HG02798 (cell line): ENCODE data around the gene SLC19A2.

ENCODE experiments used
- ATAC-seq: cut with Tn5 transposase; IDR thresholded peaks from one replicate; pipeline ENCODE4 v1.9.1; 2021; ENCODE audit warnings: mild to moderate bottlenecking; ENCODE audit not compliant: unreplicated experiment, poor library complexity

SLC19A2 gene, protein sequence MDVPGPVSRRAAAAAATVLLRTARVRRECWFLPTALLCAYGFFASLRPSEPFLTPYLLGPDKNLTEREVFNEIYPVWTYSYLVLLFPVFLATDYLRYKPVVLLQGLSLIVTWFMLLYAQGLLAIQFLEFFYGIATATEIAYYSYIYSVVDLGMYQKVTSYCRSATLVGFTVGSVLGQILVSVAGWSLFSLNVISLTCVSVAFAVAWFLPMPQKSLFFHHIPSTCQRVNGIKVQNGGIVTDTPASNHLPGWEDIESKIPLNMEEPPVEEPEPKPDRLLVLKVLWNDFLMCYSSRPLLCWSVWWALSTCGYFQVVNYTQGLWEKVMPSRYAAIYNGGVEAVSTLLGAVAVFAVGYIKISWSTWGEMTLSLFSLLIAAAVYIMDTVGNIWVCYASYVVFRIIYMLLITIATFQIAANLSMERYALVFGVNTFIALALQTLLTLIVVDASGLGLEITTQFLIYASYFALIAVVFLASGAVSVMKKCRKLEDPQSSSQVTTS

DNA sequence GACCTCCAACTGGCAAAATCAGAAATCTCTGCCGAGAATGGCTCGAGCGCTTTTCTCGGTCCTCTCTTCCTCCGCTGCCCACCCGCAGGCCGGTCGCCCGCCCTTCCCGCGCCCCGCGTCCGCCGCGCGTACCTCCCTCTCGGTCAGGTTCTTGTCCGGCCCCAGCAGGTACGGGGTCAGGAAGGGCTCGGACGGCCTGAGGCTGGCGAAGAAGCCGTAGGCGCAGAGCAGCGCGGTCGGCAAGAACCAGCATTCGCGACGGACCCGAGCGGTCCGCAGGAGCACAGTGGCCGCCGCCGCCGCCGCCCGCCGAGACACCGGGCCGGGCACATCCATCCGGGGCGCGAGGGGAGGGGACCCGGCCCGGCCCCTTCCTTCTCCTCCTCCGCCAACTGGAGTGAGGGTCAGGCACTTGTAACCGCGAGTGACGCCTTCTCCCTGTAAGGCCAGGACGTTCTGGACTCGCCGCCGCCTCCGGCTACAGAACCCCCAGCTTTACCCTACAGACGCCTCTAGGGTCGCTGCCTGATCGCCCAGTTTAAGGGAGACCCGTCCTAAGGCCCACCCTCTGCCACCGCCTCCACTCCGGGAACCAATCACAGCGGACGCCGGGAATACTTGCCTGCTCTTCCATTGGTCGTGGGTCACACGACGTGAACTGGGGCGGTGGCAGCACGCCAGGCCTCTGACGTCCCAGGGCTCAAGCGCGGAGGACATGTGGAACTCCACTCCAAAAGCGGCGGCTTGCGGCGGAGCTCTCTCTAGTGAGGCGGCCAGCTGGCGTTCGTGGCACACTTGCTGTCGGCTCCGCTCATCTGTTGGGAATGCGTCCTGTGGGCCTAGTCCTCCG, at the start of gene SLC19A2:
SLC19A2 (minus strand) TSS at position 514 of the 850 bp plus-strand sequence; CDS start at position 336, 178 bp downstream.
- peak; percentile 98 for ATAC-seq

DNA sequence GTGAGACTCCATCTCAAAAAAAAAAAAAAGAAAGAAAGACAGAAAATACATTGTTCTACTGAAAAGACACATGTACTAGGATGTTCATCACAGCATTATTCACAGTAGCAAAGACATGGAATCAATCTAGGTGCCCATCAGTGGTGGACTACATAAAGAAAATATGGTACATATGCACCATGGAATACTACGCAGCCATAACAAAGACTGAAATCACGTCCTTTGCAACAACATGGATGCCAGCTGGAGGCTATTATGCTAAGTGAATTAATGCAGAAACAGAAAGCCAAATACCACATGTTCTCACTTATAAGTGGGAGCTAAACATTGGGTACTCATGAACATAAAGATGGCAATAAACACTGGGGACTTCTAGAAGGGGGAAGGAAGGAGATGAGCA, 48.9 kb upstream of the SLC19A2 start:
- ATAC-seq: no peak

DNA sequence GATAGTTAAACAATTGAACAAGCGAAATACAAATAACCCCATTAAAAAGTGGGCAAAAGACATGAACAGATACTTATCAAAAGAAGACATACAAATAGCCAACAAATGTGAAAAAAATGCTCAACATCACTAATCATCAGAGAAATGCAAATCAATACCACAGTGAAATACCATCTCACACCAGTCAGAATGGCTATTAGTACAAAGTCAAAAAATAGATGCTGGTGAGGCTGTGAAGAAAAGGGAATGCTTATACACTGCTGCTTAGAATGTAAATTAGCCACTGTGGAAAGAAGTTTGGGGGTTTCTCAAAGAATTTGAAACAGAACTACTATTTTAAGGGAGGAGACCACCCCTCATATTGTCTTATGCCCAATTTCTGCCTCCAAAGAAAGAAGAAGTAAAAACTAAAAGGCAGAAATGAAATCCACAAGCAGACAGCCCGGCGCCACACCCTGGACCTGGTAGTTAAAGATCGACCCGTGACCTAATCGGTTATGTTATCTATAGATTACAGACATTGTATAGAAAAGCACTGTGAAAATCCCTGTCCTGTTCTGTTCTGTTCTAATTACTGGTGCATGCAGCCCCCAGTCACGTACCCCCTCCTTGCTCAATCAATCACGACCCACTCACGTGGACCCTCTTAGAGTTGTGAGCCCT, 47.9 kb upstream of the SLC19A2 start:
- ATAC-seq: peak; percentile 51

DNA sequence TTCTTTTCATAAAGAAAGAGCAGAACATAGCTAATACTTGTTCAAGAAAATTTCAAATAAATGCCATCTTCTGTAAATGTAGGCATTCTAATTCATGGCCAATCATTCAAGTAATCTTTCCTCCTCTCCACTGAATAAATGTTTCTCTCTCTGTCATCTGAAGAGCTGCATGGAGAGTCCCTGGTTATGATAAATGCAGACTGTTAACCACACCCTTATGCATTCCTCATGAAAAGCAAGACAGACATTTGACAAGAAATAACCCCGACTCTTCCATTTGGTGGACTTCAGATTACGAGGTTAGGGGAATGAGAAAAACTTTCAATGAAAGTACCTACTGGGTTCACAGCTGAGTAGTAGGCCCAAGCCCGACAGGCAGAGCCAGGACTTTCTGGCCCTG, 44.7 kb upstream of the SLC19A2 start:
- no peak for ATAC-seq

DNA sequence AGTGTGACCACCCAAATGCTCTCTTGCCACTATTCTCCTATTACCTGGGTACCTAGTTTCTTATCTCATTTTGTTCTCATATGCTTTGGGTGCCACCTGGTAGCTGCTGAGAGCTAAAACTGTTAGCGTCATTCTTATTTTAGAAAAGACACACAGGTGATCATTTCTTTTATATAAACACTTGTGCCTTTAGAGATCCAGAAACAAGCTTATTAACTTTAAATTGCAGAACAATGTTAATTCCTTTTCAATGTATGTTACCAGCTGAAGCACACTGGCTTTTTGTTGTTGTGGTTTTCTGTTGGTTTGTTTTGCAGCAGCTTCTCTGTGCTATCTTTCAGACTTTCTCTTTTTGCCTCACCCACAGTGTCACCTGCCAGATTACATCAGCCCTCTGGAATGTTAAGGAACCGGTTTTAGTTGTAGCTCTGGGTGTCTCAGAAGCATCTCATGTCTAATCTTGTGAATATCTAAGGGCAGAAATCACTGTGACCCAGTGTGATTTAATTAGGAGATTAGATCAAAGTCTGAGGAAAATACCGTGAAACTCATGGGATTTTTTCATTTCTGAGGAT, 43.4 kb upstream of the SLC19A2 start:
- ATAC-seq: no peak

DNA sequence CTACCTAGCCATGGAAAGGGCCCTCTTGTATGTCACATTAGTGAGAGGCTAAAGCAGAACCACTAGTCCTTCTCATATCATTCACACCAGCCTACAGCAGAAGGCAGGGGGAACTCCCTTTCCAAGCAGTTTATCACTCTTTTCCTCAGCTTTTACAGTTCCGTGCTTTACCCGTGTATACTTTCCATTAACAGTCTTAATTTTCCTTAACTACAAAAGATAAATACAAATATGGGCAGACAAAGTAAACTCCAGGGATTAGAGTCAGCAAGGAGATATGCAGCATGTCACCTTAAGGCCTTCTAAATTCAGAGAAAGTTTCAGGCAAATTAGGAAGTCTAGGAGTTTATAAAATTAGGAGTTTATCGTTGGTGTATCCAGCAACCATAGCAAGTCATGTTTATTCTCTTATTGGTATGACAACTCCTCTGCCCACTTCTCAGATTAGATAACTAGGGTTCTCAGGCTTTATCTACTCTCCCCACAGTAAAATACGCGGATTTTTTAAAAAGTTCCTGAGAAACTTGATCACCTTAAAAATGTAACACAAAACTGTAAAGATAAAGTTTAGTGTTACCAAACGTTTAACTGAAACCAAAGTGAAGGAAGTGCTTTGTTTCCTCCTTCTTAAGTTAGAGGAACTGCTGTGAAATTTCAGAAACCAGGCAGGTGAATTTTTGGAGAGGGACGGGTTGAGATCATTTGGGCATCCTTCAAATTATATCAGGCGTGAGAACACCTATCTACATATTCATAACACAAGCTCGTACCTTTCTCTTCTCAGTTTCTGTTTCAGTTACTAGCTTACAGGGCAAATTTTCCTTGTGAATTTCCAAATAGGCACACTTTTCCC, 42.7 kb upstream of the SLC19A2 start:
- ATAC-seq: peak; percentile 53

DNA sequence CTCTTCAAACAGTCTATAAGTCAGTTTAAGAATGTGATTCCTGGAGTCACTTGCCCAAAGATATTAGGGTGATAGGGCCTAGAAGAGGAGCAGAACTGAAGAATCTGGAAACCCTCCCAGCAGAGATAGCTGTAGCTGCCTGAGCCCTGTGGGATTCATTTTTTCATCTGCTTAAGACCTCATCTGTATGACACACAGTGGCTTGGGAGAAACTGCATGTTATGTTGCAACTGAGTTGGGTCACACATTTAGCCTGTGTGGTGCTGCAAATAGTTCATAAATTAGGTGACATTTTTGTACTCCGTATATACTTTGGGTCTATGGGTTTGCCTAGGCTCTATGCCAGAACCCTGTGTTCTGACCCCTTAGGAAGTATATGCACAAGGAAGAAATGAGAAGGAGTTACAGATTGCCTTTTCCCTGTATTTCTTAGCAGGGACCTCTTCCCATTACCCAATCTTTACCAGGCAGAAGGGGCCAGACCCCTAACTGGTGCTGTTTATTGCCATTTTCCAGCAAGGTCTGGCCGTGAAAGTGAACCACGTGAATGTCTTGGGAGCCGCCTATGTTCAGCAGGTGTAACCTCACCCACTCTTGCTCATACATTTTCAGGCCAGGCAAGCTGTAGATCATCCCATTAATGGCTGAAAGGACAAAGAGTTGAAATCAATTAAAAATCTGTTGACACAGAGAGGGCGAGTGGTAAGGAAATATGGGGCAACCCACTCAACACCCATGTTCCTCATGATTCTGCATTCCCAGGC, 41.9 kb upstream of the SLC19A2 start:
- no peak for ATAC-seq

DNA sequence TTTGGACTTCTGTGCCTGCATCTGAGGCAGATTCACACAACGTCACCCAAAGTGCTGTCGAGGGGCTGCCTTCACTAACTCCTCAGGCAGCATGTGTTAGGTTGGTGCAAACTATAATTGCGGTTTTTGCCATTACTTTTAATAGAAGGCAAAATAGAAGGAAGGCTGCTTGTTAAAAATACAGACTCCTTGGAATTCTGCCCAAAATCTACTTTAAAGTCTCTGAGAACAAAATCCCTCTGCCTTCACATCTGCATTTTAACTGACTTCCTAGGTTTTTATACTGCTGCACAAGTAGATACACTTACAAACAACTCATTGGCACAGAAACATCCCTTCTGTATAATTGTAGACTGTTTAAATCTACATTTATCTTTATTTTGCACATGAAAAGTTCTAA, 41.3 kb upstream of the SLC19A2 start:
- ATAC-seq: no peak

DNA sequence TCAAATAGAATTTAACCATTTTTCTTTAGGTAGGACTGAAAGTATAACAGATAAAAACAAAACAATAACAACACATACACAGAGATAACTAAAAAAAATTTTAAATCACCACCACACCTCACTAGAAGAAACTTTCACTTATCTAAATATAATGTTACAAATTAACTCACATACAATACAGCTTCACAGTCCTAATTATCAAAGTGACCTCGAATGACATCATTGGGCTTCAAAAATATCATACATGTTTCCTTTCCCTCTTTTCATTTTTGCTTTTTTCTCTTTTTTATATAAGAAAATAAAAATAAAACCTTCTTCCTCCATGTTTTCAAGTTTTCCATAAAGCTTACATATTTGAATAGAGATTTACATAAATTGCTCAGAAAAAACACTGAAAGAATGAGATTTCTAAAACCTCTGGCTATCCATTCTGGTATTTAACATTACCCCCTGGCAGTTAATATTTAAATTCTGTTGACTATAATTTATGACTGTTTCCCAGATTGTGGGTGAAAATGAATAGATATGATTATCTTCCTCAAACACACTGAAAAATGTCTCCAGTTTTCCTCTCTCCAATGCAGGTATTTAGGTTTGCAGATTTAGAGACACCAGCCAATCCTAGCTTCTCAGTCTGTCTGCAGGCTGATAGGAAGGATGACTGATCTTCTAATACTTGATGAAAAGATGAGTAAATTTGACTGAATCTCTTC, 40.5 kb upstream of the SLC19A2 start:
- no peak for ATAC-seq

DNA sequence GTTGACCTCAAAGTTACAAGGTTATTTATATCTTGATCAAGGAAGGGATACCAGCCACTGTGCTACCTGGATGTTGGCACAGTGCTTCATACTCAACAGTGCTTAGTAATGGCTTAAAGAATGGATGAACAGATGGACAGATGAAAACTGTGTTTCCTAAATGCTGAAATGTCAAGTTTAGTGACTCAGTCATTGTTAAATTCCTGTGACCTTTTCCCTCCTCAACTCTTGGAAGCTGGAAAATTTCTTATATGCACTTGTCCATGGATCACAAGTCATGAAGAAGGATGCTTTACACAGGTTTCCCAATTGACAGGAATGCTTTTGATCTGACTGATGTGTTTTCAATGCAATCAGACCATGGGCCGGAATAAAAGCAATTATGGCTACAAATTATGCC, 39.6 kb upstream of the SLC19A2 start:
- ATAC-seq: no peak

DNA sequence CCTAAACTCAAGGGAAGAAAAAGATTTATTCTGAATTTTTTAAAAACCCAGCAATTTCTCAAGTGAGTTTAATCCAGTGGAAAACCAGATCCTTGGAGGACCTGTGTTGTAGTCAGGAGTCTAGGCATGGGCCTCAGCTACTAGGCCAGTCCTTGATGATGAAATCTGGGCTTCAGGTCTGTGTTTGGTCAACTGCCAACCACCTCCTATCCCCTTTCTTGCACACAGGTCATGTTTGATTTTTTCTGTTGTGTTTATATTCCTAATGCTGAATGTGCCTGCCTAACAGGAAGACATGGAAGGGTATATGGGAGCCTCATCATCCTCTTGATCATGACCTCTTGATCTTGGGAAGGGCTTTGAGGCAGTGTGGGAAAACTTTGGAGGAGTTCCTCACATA, 38.2 kb upstream of the SLC19A2 start:
- ATAC-seq: no peak

DNA sequence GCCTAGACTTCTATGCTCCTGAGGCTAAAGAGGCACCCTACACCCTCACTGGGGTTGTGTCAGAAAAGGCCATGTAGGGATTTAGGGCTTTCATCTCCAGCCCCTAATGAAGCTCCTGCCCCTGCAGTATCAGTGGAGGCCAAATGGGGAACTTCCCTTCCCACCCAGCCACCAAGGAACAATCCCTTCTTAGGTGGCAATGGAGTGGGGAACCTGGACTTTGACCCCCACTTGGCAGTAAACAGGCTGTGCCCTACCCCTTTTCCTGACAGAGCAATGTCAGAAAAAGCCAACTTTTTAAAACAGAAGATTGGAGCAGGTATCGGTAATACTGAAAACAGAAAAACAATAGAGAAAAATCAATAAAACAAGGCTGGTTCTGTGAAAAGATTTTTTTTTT, 35.5 kb upstream of the SLC19A2 start:
- ATAC-seq: no peak

DNA sequence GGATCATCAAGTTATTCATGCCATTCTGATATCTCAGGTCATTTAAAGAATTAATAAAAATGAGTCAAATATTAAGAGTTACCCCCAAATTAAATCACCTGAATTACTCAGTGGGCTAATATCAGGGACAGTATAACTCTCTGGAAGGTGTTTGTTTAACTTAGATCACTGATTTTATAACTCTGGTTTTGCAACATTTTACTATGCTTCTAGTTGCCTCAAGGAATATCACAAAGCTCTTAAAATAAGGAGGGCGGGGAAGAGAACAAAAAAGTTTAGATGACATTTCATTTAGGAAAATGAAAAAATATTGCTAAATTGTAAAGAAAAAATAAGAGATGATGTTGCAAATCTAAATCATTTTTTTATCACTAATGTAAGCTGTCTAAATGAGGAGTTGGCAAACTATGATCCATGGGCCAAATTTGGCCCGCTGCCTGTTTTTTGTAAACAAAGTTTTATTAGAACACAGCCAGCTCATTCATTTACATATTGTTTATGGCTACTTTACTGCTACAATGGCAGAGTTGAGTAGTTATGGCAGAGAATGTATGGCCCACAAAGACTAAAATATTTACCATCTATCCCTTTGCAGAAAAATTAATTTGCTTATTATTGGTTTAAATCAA, 31.9 kb upstream of the SLC19A2 start:
- no peak for ATAC-seq

DNA sequence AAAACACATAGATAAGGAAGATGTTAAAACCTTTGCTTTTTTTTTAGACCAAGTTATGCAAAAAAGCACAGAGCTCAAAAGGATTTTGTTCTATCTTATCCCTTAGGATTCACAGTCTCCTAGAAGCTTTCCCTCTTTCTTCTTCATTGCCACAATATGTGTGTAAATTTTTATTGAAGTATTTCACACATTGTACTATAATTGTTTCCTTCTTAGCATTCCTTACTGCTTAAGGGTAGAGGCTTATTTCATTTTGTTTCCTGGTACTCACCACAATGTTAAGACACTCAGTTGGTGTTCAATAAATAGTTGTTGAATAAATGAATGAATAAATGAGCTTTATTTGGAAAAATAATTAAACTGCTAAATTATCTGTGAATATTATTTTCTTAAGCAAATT, 29.9 kb upstream of the SLC19A2 start:
- ATAC-seq: no peak

DNA sequence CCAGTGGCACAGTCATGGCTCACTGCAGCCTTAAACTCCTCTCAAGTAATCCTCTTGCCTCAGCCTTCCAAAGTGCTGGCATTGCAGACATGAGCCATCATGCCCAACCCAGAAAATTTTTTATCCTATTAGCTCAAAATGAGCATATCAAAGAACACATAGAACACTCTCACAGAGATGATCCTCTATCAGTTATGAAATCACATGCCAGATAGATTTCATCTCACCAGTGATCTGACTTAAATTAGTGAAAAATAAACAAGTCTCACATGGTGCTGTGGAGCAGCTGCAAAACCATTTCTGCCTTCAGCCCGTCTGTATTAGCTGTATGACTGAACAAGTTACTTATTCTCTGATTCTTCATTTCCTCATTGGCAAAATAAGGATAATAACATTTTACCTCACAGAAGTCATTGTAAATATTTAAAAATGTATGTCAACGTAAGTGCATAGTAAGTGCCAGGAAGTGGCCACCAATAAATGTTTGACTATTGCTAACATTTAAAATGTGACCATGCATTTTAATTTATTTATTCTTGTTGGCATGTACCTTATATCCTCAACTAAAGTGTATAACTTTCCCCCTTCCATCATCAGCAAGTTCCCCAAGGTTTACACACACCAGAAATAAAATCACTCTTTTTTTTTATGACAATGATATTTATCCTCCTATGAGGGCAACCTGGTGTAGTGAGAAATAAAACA, 29.0 kb upstream of the SLC19A2 start:
- no peak for ATAC-seq

DNA sequence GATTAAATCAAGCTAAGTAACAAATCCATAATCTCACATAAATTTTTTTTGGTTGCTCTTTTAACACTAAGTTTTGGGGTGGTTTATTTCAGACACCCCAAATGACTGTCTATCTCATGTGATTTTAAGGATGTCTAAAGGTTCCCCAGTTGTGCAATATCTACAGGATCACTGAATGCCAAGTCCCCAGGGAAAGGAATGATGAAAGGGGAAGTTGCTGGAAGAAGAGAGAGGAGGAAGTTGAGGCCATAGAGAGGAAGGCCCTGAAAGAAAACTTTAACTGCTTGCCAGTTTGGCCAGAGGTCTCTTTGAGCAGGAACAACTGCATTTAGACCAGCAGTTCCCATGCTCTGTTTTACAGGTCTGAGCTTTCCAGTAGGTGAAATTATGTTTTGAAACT, 27.5 kb upstream of the SLC19A2 start:
- ATAC-seq: no peak

DNA sequence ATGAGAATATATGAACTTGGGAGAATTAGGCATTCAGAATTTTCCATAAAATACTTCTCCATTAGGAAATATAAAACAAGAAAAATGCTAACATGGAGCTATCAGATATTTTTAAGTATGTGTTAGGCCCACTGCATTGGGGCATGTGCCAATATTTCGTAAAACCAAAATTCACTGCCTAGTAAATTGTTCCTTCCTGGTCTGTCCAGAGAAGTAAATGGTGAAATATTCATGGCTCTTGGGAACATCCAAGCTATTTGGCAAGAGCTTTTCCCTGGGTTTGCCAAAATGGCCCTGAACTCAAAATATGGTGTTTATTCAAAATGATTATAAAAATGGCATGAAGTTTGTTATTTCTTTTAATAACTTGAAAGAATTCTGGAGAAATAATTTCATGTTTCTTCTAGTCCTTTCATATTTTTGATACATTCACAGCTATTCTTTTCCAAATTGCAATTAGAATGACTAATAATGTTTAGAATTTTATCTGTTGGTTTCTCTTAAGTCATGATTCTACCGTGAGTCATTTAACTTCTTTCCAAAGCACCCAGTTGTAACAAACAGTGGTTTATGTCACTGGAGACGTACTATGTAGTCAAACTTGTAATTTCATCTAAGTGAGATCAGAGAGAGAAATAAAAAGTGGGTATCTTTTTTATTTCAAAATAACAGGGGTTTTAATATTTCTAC, 25.7 kb upstream of the SLC19A2 start:
- no peak for ATAC-seq
